Mesenchymal stem cell (in vitro differentiated cells and primary cell): ENCODE results near the gene MASTL.
"Not testable (repeated sequence)": the region's sequence is repeated elsewhere in the genome, so short reads cannot be mapped to it uniquely, and the experiment has no call there.

ENCODE experiments used
- DNase-seq: peaks from one replicate; pipeline ENCODE4 v3.0.0-alpha.2; 2013
- H2AFZ ChIP-seq: one replicate; pipeline ENCODE4 v1.6.1; 2013; ENCODE audit warnings: low read depth, mild to moderate bottlenecking, control low read depth, inconsistent platforms, low read length, moderate library complexity
- H2AK5ac ChIP-seq: 2 replicates; pipeline ENCODE4 v1.6.1; 2013; ENCODE audit warnings: low read length, moderate library complexity, mild to moderate bottlenecking, inconsistent platforms; ENCODE audit not compliant: severe bottlenecking
- H2BK120ac ChIP-seq: one replicate; pipeline ENCODE4 v1.6.1; 2013; ENCODE audit warnings: low read depth, mild to moderate bottlenecking, inconsistent platforms, low read length, moderate library complexity
- H2BK12ac ChIP-seq, 2 experiments: one replicate each; pipeline ENCODE4 v1.6.1; 2013; ENCODE audit warnings: inconsistent platforms in 2 of 2, low read length in 2 of 2, mild to moderate bottlenecking in 2 of 2, moderate library complexity in 2 of 2, control low read depth in 1 of 2
- H2BK15ac ChIP-seq: one replicate; pipeline ENCODE4 v1.6.1; 2013; ENCODE audit warnings: mild to moderate bottlenecking, low read depth, inconsistent platforms; ENCODE audit not compliant: poor library complexity, severe bottlenecking
- H2BK5ac ChIP-seq: 2 replicates; pipeline ENCODE4 v1.6.1; 2013; ENCODE audit warnings: low read depth, mild to moderate bottlenecking, low read length, control low read depth, inconsistent platforms; ENCODE audit not compliant: poor library complexity, severe bottlenecking
- H3K14ac ChIP-seq, 2 experiments: one replicate each; pipeline ENCODE4 v1.6.1; 2013; ENCODE audit warnings: inconsistent platforms in 2 of 2, low read length in 2 of 2, control low read depth in 1 of 2, mild to moderate bottlenecking in 1 of 2, moderate library complexity in 1 of 2
- H3K18ac ChIP-seq, 2 experiments: one replicate each; pipeline ENCODE4 v1.6.1; 2013; ENCODE audit warnings: inconsistent platforms in 2 of 2, low read length in 2 of 2, control low read depth in 1 of 2, low read depth in 1 of 2, mild to moderate bottlenecking in 1 of 2
- H3K23ac ChIP-seq, 2 experiments: one replicate each; pipeline ENCODE4 v1.6.1; 2013; ENCODE audit warnings: inconsistent platforms in 2 of 2, low read length in 2 of 2, mild to moderate bottlenecking in 2 of 2, moderate library complexity in 2 of 2, control low read depth in 1 of 2
- H3K27ac ChIP-seq: 2 replicates; pipeline ENCODE4 v1.5.1; 2013; ENCODE audit warnings: mild to moderate bottlenecking, moderate library complexity, low read length, control low read depth, inconsistent platforms; ENCODE audit not compliant: poor library complexity, severe bottlenecking
- H3K27me3 ChIP-seq, 2 experiments: 2 replicates each; pipeline versions ENCODE4 v1.6.1 to v1.7.0; 2013; ENCODE audit warnings: low read length in 2 of 2, mild to moderate bottlenecking in 2 of 2, moderate library complexity in 2 of 2, control low read depth in 1 of 2, inconsistent platforms in 1 of 2; ENCODE audit not compliant: control insufficient read depth in 1 of 2, insufficient read depth in 1 of 2
- H3K36me3 ChIP-seq, 2 experiments: 2 replicates each; pipeline versions ENCODE4 v1.6.1 to v1.7.0; 2013; ENCODE audit warnings: low read length in 2 of 2, control low read depth in 1 of 2, inconsistent platforms in 1 of 2, low read depth in 1 of 2, mild to moderate bottlenecking in 1 of 2; ENCODE audit not compliant: insufficient read depth in 2 of 2, control insufficient read depth in 1 of 2
- H3K4ac ChIP-seq, 2 experiments: one replicate each; pipeline ENCODE4 v1.6.1; 2013; ENCODE audit warnings: inconsistent platforms in 2 of 2, low read length in 2 of 2, mild to moderate bottlenecking in 2 of 2, moderate library complexity in 2 of 2, control low read depth in 1 of 2, low read depth in 1 of 2
- H3K4me1 ChIP-seq: 2 replicates; pipeline ENCODE4 v1.6.1; 2013; ENCODE audit warnings: low read depth, low read length, control low read depth; ENCODE audit not compliant: control insufficient read depth, insufficient read depth
- H3K4me2 ChIP-seq: 2 replicates; pipeline ENCODE4 v1.6.1; 2013; ENCODE audit warnings: low read length, mild to moderate bottlenecking, inconsistent platforms; ENCODE audit not compliant: poor library complexity, severe bottlenecking
- H3K4me3 ChIP-seq, 2 experiments: 2 replicates each; pipeline versions ENCODE4 v1.5.1 to v1.7.0; 2013; ENCODE audit warnings: low read length in 2 of 2, mild to moderate bottlenecking in 2 of 2, control low read depth in 1 of 2, low read depth in 1 of 2; ENCODE audit not compliant: insufficient read depth in 1 of 2
- H3K79me1 ChIP-seq: replicated peaks from 2 replicates; pipeline ENCODE4 v1.6.1; 2013; ENCODE audit warnings: mild to moderate bottlenecking, control low read depth, low read length, inconsistent platforms; ENCODE audit not compliant: poor library complexity, severe bottlenecking
- H3K9ac ChIP-seq: 2 replicates; pipeline ENCODE4 v1.7.0; 2013; ENCODE audit warnings: mild to moderate bottlenecking, low read length, moderate library complexity
- H3K9me3 ChIP-seq: 2 replicates; pipeline ENCODE4 v1.7.0; 2013; ENCODE audit warnings: mild to moderate bottlenecking, low read length; ENCODE audit not compliant: control insufficient read depth
- H4K8ac ChIP-seq: one replicate; pipeline ENCODE4 v1.6.1; 2013; ENCODE audit warnings: inconsistent platforms, mild to moderate bottlenecking, low read length, moderate library complexity
- H4K91ac ChIP-seq: one replicate; pipeline ENCODE4 v1.6.1; 2013; ENCODE audit warnings: mild to moderate bottlenecking, low read length, inconsistent platforms
- WGBS: methylation state at CpG from one replicate; pipeline ENCODE4 v1.1.7; 2013; ENCODE audit warnings: mixed read lengths; 5-methylcytosine and 5-hydroxymethylcytosine counted together

Gene MASTL

DNA sequence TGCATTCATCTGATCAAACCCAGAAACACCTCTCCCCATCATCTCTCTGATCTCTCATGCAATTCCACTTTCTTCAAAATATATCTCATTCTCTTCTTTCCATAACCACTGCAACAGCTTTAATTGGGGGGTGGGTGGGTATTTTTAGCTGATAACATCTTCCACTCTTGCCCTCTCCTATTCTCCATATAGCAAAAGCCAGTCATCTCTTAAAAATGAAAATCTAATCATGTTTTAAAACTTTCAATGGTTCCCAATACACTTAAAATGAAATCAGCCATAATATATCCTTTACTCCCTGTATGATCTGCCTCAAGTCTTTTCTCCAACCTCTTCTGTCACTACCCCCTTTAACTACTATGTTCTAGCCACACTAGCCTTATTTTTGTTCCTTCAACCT lies 2.5 kb upstream of the MASTL start:
- H3K4me1 ChIP-seq = no peaks in the 10 kb centered on the region
- no peak overlapping the region for H3K23ac ChIP-seq
- DNase-seq = no peak
- peaks cover 7 to 13% of the 10 kb centered on the region in 2 experiments for H3K36me3 ChIP-seq
- no peak overlapping the region for H2AFZ ChIP-seq
- no peak overlapping the region for H3K18ac ChIP-seq
- H4K8ac ChIP-seq = no peak overlapping the region
- H2BK5ac ChIP-seq = no peak overlapping the region
- no peak overlapping the region for H2BK12ac ChIP-seq
- no peak overlapping the region for H4K91ac ChIP-seq
- no peak overlapping the region for H2BK15ac ChIP-seq
- H3K9me3 ChIP-seq = no peaks in the 10 kb centered on the region
- H3K27ac ChIP-seq = no peak overlapping the region
- H3K9ac ChIP-seq = peak overlapping the region; percentile 99
- H3K4me2 ChIP-seq = peak overlapping the region; percentile 59
- H3K79me1 ChIP-seq = no peaks in the 10 kb centered on the region
- H3K27me3 ChIP-seq = no peaks in the 10 kb centered on the region
- no peak overlapping the region for H3K14ac ChIP-seq
- peak overlapping the region in 1 of 2 experiments; percentile 91 for H3K4me3 ChIP-seq
- H2AK5ac ChIP-seq = no peak overlapping the region
- H2BK120ac ChIP-seq = no peak overlapping the region
- no peak overlapping the region for H3K4ac ChIP-seq

DNA sequence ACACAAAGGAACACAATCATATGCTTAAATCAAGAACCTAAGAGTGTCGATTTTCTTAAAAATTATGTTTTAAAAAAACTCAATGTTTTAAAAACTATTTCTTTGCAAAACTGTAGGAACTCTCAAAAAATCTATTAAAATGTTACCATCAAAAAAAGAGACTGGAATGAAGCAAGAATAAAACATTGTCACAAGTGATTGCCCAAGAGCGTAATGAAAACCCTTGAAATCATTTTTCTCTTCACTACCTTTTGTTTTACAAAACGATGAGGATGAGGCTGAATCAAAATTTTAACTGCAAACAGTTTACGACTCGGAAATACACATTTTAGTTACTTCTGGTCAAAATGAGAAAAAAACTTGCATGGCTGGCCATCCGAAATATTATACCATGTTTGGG lies 1.8 kb upstream of the MASTL start:
- Histone ChIP-seq H2AK5ac (no peak overlapping the region), H3K4me1 (no peaks in the 10 kb centered on the region), H2BK12ac (no peak overlapping the region)

DNA sequence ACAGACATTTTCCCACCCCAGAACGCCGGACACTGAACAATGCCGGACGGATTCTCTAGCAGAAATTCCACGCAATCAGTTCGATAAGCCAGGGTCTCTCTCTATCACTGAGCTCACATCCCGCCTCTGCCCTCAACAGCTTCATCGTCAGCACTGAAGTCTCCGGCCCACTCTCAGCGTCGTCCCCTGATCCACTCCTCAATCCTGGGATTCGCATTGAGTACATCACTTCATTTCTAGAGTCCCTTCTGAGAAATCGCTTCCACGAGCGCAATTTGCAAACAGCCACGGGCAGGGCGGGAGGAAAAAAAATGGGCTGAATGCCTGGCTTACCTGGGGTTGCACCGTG lies 1.3 kb upstream of the MASTL start:
- Histone ChIP-seq H3K4me3 (peak overlapping the region; percentile 81 to 91), H3K4me2 (no peak overlapping the region), H3K4ac (peak overlapping the region; percentile 75 to 80), H3K27ac (peak overlapping the region; percentile 70), H2BK12ac (no peak overlapping the region), H2AK5ac (peak overlapping the region; percentile 8), H3K79me1 (peaks cover 6% of the 10 kb centered on the region), H2BK15ac (no peak overlapping the region), H3K9me3 (no peaks in the 10 kb centered on the region), H3K36me3 (peaks cover 2 to 7% of the 10 kb centered on the region in 2 experiments), H2BK120ac (no peak overlapping the region), H3K27me3 (no peaks in the 10 kb centered on the region), H3K18ac (peak overlapping the region; percentile 71 to 84), H3K9ac (peak overlapping the region; percentile 99), H3K23ac (no peak overlapping the region), H4K91ac (peak overlapping the region; percentile 5), H2AFZ (peak overlapping the region; percentile 1), H3K14ac (peak overlapping the region in 1 of 2 experiments; percentile 21), H2BK5ac (no peak overlapping the region), H4K8ac (peak overlapping the region; percentile 33), H3K4me1 (no peaks in the 10 kb centered on the region)
- WGBS = under 1% methylated on average over 18 of the region's 18 CpGs
- no peak for DNase-seq

More for the DNA sequence above, 1.8 kb upstream of the MASTL start:
- H2AFZ ChIP-seq = no peak overlapping the region
- H4K8ac ChIP-seq = no peak overlapping the region
- peak overlapping the region; percentile 59 for H3K4me2 ChIP-seq
- no peak for DNase-seq
- no peaks in the 10 kb centered on the region for H3K27me3 ChIP-seq
- no peaks in the 10 kb centered on the region for H3K9me3 ChIP-seq
- H3K27ac ChIP-seq = no peak overlapping the region
- no peak overlapping the region for H3K23ac ChIP-seq
- no peak overlapping the region for H3K18ac ChIP-seq
- peaks cover 2 to 7% of the 10 kb centered on the region in 2 experiments for H3K36me3 ChIP-seq
- no peak overlapping the region for H3K14ac ChIP-seq
- peak overlapping the region; percentile 99 for H3K9ac ChIP-seq
- H2BK15ac ChIP-seq = no peak overlapping the region
- WGBS = 0% methylated on average over 4 of the region's 6 CpGs
- no peak overlapping the region for H4K91ac ChIP-seq
- H3K4me3 ChIP-seq = peak overlapping the region in 1 of 2 experiments; percentile 91
- no peak overlapping the region for H3K4ac ChIP-seq
- peaks cover 3% of the 10 kb centered on the region for H3K79me1 ChIP-seq
- no peak overlapping the region for H2BK120ac ChIP-seq
- no peak overlapping the region for H2BK5ac ChIP-seq

DNA sequence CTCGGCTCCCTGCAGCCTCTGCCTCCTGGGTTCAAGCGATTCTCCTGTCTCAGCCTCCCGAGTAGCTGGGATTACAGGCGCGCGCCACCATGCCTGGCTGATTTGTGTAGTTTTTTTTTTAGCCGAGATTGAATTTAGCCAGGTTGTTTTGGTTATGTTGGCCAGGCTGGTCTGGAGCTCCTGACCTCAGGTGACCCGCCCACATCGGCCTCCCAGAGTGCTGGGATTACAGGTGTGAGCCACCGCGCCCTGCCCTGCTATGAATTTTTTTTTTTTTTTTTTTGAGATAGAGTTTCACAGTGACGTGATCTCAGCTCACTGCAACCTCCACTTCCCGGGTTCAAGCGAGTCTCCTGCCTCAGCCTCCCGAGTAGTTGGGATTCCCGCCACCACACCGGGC lies 1.4 kb downstream of the MASTL start:
- not testable (repeated sequence) for H2BK5ac ChIP-seq, H2BK12ac ChIP-seq, DNase-seq, H3K27me3 ChIP-seq, H3K4me1 ChIP-seq, H3K4ac ChIP-seq, H3K23ac ChIP-seq, H3K79me1 ChIP-seq, H2BK15ac ChIP-seq, H2AFZ ChIP-seq, H3K18ac ChIP-seq, H3K14ac ChIP-seq, H4K8ac ChIP-seq, H3K9me3 ChIP-seq, H2AK5ac ChIP-seq, H3K27ac ChIP-seq, H2BK120ac ChIP-seq, H4K91ac ChIP-seq
- peak overlapping the region in 1 of 2 experiments; percentile 91 for H3K4me3 ChIP-seq
- peaks cover 2 to 28% of the 10 kb centered on the region in 2 experiments for H3K36me3 ChIP-seq
- H3K4me2 ChIP-seq = peak overlapping the region; percentile 7
- peak overlapping the region; percentile 99 for H3K9ac ChIP-seq
- WGBS = 85% methylated on average over 14 of the region's 17 CpGs
